ENCODE measurements around the gene PIWIL4. TPM values are rescaled to one million over a fixed set of nuclear protein-coding genes. Genes with fewer than 3 reads are reported as not detected.

The PIWIL4 gene
- total RNA-seq, 2 experiments from 2014 or later = 0.15 to 0.22 TPM

DNA sequence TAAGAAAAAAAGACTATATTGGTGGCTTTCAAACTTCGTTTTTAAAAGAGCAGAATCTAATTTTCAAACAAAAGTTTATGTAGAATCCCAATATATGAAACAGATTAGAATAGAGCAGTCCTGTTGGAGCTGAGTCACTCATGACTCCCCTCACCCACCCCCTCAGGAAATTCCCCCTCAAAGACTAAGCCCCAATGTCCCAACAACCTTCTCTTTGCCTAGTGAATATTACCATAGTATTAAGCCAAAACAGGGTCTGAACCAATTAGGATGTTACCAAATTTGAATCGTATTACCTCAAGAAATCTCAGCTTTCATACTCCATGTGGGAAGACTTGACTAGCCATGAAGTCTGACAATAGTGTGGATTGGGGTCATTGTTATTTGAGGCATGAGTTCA, 7.8 kb upstream of the PIWIL4 start:
- Histone ChIP-seq H3K9me3 (ENCODE audit: low read length) (no peaks in the 10 kb centered on the region), H3K4me3 (ENCODE audit: low read depth, low read length, poor library complexity, severe bottlenecking) (no peak overlapping the region), H3K4me1 (ENCODE audit: insufficient read depth, low read length, poor library complexity, severe bottlenecking) (no peaks in the 10 kb centered on the region), H2AFZ (ENCODE audit: low read length) (no peak overlapping the region), H3K79me2 (ENCODE audit: insufficient read depth, low read depth, low read length) (no peaks in the 10 kb centered on the region), H3K36me3 (ENCODE audit: insufficient read depth, low read length) (no peaks in the 10 kb centered on the region), H3K9me2 (ENCODE audit: insufficient read depth, low read length) (no peaks in the 10 kb centered on the region), H4K20me1 (ENCODE audit: insufficient read depth, low read length) (no peaks in the 10 kb centered on the region), H3K4me2 (ENCODE audit: low read length) (no peak overlapping the region), H3K27ac (ENCODE audit: low read depth, low read length, poor library complexity, severe bottlenecking) (no peak overlapping the region)
- no peak for TF ChIP-seq EZH2phosphoT487 (IDR thresholded peaks at IDR 0.05; ENCODE audit: borderline replicate concordance, low read depth, low read length)
- TF ChIP-seq, protein P1, sequence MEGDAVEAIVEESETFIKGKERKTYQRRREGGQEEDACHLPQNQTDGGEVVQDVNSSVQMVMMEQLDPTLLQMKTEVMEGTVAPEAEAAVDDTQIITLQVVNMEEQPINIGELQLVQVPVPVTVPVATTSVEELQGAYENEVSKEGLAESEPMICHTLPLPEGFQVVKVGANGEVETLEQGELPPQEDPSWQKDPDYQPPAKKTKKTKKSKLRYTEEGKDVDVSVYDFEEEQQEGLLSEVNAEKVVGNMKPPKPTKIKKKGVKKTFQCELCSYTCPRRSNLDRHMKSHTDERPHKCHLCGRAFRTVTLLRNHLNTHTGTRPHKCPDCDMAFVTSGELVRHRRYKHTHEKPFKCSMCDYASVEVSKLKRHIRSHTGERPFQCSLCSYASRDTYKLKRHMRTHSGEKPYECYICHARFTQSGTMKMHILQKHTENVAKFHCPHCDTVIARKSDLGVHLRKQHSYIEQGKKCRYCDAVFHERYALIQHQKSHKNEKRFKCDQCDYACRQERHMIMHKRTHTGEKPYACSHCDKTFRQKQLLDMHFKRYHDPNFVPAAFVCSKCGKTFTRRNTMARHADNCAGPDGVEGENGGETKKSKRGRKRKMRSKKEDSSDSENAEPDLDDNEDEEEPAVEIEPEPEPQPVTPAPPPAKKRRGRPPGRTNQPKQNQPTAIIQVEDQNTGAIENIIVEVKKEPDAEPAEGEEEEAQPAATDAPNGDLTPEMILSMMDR (conservative IDR thresholded peaks at IDR 0.05; ENCODE audit: low read length) = no peak
- CTCF ChIA-PET (ENCODE audit: unreplicated experiment) = no interaction called here
- BruUV-seq (replicated peaks) = no TSS peak
- POLR2A ChIA-PET = interaction anchor here (0.6 to 1.0 kb wide), 2 partner anchors 26 to 29 kb away, joined by 3 to 5 read pairs; no protein-coding TSS in a partner anchor
- intact Hi-C loops (cut with micrococcal nuclease; ENCODE audit: unreplicated experiment) = no loop called here
- DNase-seq (ENCODE audit: low spot score) = no peak

DNA sequence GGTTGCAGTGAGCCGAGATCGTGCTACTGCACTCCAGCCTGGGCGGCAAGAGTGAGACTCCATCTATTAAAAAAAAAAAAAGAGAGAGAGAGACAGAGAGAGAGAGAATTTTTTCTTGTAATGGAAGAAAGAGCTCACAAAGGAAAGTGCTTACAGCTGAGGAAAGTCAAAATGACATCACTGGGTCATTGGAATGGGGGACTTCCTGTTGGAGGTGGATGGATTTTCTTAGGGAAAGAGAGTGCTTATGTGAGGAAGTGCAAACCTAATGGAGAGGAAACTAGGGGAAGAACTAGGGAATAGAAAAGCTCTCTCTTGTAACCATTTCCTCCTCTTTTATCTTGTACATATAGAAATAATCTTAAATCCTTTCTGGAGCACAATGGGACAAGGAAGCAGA, 6.3 kb upstream of the PIWIL4 start:
- no peak for TF ChIP-seq EZH2phosphoT487 (IDR thresholded peaks at IDR 0.05; ENCODE audit: borderline replicate concordance, low read depth, low read length)
- TF ChIP-seq, protein P1 (conservative IDR thresholded peaks at IDR 0.05; ENCODE audit: low read length) = no peak
- H3K9me2 ChIP-seq (ENCODE audit: insufficient read depth, low read length) = no peaks in the 10 kb centered on the region
- no peak overlapping the region for H3K4me3 ChIP-seq (ENCODE audit: low read depth, low read length, poor library complexity, severe bottlenecking)
- H3K4me2 ChIP-seq (ENCODE audit: low read length) = no peak overlapping the region
- no peaks in the 10 kb centered on the region for H4K20me1 ChIP-seq (ENCODE audit: insufficient read depth, low read length)
- intact Hi-C loops (cut with micrococcal nuclease; ENCODE audit: unreplicated experiment) = no loop called here
- POLR2A ChIA-PET = interaction anchor here (0.7 to 1.3 kb wide), 2 partner anchors 42 to 1489 kb away, joined by 3 to 4 read pairs; no protein-coding TSS in a partner anchor
- H3K4me1 ChIP-seq (ENCODE audit: insufficient read depth, low read length, poor library complexity, severe bottlenecking) = no peaks in the 10 kb centered on the region
- BruUV-seq (replicated peaks) = no TSS peak
- H3K79me2 ChIP-seq (ENCODE audit: insufficient read depth, low read depth, low read length) = no peaks in the 10 kb centered on the region
- no peak overlapping the region for H3K27ac ChIP-seq (ENCODE audit: low read depth, low read length, poor library complexity, severe bottlenecking)
- H2AFZ ChIP-seq (ENCODE audit: low read length) = no peak overlapping the region
- no peak for DNase-seq (ENCODE audit: low spot score)
- no peaks in the 10 kb centered on the region for H3K9me3 ChIP-seq (ENCODE audit: low read length)
- CTCF ChIA-PET (ENCODE audit: unreplicated experiment) = no interaction called here
- H3K36me3 ChIP-seq (ENCODE audit: insufficient read depth, low read length) = no peaks in the 10 kb centered on the region

DNA sequence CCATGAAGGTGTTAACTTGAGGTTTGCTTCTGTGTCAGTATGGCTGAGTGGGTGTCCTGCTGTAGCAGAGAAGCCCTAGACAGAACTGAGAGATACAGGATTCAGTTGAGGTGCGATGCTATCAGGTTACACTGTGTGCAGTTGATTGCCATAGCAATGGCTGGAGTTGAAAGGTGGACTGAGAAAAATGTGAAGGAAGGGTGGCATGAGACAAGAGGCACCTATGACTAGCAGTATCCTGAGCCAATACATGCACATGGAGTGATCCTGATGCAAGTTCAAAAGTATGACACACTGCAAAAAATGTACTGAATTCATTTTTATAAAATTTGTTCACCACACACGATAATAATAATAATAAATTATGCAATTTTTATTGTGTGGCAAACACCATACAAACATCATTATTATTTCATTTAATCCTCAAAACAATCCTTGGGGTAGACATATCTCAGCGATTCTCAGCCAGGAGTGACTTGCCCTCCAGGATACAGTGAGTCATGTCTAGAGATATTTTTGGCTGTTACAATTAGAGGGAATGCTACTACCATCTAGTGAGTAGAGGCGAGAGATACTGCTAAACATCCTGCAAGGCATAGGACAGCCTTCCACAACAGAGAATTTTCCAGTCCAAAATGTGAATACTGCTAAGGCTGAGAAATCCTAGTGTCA, 3.9 kb upstream of the PIWIL4 start:
- Histone ChIP-seq H2AFZ (ENCODE audit: low read length) (no peak overlapping the region), H3K79me2 (ENCODE audit: insufficient read depth, low read depth, low read length) (no peaks in the 10 kb centered on the region), H3K9me2 (ENCODE audit: insufficient read depth, low read length) (no peaks in the 10 kb centered on the region), H3K36me3 (ENCODE audit: insufficient read depth, low read length) (no peaks in the 10 kb centered on the region), H3K9me3 (ENCODE audit: low read length) (no peaks in the 10 kb centered on the region), H3K4me3 (ENCODE audit: low read depth, low read length, poor library complexity, severe bottlenecking) (no peak overlapping the region), H3K27ac (ENCODE audit: low read depth, low read length, poor library complexity, severe bottlenecking) (no peak overlapping the region), H4K20me1 (ENCODE audit: insufficient read depth, low read length) (no peaks in the 10 kb centered on the region), H3K4me2 (ENCODE audit: low read length) (no peak overlapping the region), H3K4me1 (ENCODE audit: insufficient read depth, low read length, poor library complexity, severe bottlenecking) (no peaks in the 10 kb centered on the region)
- no peak for TF ChIP-seq EZH2phosphoT487 (IDR thresholded peaks at IDR 0.05; ENCODE audit: borderline replicate concordance, low read depth, low read length)
- TF ChIP-seq, protein P1 (conservative IDR thresholded peaks at IDR 0.05; ENCODE audit: low read length) = no peak
- intact Hi-C loops (cut with micrococcal nuclease; ENCODE audit: unreplicated experiment) = no loop called here
- POLR2A ChIA-PET = no interaction called here
- BruUV-seq (replicated peaks) = no TSS peak
- CTCF ChIA-PET (ENCODE audit: unreplicated experiment) = no interaction called here
- DNase-seq (ENCODE audit: low spot score) = no peak
